HS-27A (cell line): ENCODE data around the gene PALMD.

Experiments
- DNase-seq: peaks from one replicate; pipeline ENCODE4 v3.0.0-alpha.2; 2012; ENCODE audit warnings: low read depth, missing footprints

PALMD gene

GRCh38 chr1:99645699-99646531 lies at the start of gene PALMD:
Gene PALMD (plus strand): TSS chr1:99646113. CDS start chr1:99646318, 205 bp downstream.
- no peak for DNase-seq

DNA sequence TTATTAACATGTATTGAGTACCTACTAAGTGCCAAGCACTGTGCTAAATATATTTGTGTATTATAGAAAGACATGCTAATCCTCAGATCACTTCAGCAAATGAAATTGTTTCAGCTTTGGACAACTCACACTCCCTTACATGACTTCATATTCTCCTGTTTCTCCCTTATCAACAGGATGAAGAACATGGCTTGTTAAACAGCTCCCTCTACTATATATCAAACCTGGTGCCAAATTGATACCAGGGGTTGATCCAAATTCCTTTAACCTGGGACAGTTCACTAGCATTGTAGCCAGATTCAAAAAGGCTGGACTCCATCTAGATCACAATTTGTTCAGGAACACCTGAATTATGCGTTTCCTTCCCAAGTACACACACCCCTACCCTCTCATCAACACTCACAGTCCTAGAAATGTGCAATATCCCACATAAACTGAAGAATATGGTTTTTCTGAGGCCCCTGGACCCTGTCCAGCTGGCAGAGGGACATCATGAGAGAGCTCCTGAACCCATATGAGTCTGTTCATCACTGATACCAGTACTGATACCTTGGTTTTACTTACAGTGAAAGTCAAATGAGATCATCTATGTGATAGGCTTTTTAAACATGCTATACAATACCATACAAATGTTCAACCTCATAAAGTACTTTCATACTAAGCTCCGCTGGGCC lies 47.0 kb upstream of the PALMD start:
- DNase-seq = peak; percentile 15

- peak; percentile 94 for DNase-seq
Observed at GRCh38 chr1:99599678-99600175, 46.2 kb upstream of the PALMD start.

DNA sequence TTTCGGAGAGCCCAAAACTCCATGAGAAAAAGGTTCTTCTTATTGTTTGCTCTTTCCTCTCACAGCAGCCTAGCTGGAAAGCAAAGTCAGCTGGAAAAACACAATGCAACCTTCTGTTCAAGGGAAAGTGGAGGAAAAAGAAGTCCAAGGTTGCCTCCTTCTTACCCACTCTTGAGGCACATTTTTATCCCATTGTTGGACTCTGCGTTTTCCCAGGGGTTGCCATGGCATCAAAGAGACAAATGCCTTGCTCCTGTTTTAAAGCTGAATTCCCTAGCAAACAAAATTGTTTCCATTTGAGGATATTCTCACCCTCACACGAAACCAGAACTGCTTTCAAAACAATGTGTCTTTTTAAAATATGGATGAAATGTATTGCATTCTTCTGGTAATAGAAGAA lies 45.1 kb upstream of the PALMD start:
- no peak for DNase-seq

DNA sequence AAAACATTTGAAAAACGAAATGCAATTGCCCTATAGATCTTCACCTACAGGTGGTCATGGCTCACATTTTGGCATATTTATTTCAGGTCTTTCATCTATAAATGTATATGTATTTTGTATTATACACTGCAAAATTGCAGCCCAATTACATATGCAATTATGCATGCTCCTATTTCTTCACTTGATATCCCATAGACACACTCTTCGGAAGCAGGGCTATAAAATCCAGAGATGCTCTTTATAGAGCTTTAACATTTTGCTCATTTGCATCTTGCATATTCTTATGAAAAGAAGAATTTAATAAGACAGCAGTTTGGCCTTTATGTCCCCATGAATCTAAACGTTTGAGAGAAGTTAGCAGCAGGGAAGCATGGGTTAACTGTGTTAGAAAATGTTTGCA lies 44.7 kb upstream of the PALMD start:
- DNase-seq = no peak

DNA sequence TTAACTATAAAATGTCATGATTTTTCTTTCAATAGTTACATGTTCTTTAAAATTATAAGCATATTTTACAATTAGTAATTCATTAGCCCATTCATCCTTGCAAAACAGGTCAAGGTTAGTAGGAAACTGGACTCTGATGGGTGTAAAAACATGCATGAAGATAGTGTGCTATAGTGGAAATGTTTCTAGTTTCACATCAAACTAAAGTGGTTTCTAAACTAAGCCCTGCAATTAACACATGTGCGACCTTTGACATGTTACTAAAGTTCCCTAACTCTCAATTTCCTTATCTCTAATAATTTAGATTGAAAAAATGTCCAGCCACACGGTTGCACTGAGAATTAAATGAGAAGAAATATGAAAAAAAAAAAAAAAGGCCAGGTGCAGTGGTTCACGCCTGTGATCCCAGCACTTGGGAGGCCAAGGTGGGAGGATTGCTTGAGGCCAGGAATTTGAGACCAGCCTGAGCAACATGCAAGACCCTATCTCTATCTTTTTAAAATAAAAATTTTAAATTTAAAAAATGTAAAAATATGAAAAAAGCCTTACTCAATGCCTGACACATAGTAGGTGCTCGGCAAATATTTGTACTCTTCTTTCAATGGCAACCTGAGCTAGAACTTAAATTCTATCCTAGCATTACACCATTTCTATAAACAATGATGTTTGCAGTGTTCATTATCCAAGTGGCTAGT lies 44.1 kb upstream of the PALMD start:
- no peak for DNase-seq

- DNase-seq = no peak
Observed at GRCh38 chr1:99602404-99602969, 43.4 kb upstream of the PALMD start.

GRCh38 chr1:99603699-99604560 lies 42.0 kb upstream of the PALMD start:
- DNase-seq = no peak

- no peak for DNase-seq
Observed at GRCh38 chr1:99606306-99606705, 39.6 kb upstream of the PALMD start.

DNA sequence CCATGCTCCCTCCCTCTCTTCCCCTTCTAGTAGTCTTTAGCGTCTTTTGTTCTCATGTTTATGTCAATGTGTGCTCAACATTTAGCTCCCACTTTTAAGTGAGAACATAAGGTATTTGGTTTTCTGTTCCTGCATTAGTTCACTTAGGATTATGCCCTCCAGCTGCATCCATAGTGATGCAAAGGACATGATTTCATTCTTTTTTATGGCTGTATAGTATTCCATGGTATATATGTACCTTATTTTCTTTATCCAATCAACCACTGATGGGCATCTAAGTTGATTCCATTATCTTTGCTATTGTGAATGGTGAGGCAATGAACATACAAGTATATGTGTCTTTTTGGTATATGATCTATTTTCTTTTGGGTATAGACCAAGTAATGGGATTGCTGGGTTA lies 38.3 kb upstream of the PALMD start:
- no peak for DNase-seq

GRCh38 chr1:99608058-99608457 lies 37.9 kb upstream of the PALMD start:
- DNase-seq = no peak

DNA sequence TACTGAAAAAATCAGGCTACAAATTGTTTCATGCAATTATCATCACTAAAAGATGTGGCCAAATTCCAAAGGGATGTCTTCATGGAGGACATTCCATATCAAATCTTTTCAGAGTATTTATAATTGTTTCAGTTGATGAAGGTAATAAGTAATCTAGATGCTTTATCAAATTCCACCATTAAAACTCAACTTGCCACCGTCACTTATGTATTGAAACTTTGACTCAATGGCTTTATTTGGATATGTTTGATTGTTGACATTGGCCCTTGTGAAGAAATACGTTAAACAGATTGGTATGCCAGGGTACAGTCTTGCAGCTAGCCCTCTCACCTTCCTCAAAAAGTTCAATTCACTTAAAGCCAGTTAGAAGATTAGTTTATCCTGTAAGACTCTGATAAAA lies 32.2 kb upstream of the PALMD start:
- peak; percentile 62 for DNase-seq

DNA sequence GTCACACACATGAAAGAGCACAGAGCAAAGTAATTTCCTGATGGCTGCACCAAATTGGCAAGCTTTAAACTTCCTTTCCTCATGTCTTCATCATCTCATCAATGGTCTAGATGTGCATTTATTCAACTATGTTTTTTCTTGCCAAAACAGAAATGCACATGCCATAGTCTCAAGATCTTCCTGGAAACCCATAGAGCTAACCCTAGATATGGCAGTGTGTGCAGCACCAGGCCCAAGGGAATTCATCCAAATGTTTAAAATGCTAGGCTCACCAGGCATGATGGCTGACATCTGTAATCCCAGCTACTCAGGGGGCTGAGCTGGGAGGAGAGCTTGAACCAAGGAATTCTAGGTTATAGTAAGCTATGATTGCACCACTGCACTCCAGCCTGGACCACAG lies 31.2 kb upstream of the PALMD start:
- DNase-seq = no peak

GRCh38 chr1:99619583-99619982 lies 26.3 kb upstream of the PALMD start:
- no peak for DNase-seq

DNA sequence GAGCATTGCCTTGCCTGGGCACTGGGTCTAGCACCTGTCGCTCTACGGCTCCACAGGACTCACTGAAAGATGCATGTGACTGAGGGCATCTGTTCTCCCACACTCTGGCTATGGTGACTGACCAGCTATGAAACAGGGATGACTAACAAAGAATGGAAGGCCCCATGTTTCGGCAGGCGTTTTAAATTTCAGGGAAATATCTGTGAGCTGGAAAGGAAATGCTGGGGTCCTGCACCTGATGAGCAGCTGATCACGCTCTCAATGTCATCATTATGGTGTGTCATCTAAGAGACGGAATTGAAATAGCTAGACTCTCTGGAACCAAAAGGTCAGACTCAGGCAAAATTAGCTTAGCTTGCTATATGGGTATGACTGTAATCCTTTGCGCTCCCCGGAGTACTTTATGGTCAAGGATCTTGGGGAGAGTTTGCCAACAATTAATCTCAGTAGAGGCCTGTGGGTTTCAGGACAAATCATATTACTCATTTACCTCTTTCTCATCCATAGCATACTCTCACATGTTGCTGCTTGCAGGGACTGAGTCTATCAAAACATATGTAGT lies 24.5 kb upstream of the PALMD start:
- no peak for DNase-seq

DNA sequence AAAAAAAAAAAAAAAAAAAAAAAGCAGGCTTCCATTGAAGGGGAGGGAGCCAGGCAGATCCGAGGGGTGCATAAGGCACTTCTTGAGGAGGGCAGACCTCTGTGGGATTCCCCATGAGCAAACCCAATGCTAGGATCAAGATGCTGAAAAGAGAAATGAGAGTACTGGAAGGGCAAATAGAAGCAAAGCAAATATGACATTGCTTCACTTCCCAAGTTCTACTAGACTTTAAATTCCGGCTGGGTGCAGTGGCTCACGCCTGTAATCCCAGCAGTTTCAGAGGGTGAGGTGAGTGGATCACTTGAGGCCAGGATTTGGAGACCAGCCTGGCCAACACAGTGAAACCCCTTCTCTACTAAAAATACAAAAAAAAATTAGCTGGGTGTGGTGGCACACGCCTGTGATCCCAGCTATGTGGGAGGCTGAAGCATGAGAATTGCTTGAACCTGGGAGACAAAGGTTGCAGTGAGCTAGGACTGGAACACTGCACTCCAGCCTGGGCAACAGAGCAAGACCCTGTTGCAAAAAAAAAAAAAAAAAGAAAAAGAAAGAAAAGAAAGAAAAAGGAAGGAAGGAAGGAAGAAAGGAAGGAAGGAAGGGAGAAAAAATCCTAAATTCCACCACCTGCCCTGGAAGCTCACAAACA lies 23.1 kb upstream of the PALMD start:
- no peak for DNase-seq

DNA sequence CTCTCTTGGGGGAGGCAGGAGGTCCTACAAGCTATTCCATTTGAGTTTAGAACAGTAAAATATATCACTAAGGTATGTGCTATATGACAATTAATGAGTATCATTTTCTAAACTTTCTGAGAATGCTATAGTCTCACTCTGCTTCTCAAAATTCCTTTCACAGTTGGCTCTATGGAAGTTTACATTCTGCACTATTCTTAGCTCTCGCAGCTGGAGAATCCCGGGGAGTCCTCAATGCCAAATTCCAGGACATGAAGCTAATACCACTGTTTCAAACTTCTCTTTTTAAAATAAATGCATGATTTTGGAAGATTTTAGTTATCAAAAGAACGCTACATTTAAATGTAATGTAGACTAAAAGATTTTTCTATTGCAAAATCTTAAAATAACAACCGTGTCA lies 22.4 kb upstream of the PALMD start:
- DNase-seq = no peak

DNA sequence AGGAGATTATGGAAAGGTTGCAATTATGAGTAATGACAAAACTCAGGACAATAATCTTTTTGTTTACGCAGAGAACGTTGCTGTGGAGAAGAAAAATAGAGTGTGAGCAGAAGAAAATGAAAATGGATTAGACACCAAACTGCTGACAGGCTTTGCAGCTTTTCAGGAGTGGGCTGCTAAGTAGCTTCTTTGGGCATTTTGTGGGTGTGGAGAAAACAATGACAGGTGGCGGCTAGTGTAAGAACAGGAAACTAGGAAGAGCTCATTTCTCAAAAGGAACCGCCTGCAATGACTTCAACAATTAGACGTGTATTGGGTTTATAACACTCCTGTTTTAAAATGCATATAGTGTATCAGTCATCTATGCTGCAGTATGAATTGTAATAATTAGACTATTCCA lies 18.3 kb upstream of the PALMD start:
- no peak for DNase-seq

DNA sequence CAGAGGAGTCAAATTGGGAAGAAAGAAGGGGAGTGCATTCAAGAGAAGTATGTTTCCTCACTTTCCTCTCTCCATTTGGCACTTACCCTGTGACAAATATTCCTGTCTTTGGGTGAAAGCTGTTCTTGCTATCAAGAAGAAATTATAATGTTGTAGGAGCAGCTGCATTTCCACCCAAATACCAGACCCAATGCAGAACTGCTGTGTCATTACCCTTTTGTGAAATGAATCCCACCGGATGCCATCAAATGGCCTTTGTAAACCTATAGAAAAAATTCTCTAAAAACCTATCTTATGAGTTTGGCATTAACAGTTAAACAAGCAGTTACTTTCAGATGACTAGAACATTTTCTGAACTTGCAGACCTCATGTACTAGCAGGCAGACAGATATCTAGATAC lies 16.7 kb upstream of the PALMD start:
- no peak for DNase-seq

DNA sequence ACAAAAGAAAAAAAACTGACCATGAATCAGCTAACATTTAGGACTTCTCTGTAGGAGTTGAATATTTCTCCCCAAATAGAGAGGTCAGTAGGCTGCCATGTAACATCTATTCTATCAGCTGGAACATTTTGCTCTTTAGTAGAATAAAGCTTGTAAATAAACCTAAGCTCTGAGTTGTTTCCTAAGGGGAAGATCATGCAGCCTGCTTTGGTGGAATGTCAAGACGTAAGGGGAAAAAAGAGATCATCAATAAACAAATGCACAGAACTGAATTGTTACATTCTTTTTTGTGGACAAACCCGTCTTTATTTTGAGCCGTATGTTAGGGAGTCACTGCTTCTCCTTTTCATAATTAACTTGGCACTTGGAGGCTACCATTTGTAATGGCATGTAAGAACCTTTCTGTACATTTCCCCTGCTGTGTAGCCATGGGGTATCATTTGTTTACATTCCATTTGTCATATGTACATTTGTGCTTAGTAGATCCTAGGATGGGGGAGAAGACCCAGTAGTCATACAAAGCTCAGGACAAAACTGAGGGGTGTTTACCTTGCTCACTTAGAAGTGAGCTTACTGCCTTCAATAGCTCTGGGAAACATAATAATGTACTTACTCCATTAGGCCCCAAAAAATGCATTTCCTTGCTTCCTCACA lies 10.8 kb upstream of the PALMD start:
- DNase-seq = no peak
